Gastroesophageal sphincter (tissue), 4 donors: ENCODE measurements around the gene CHST1. TPM values are rescaled to one million over a fixed set of nuclear protein-coding genes. Genes with fewer than 3 reads are reported as not detected.

Experiments
- ATAC-seq: fragments of 150-250 bp; one replicate; pipeline ENCODE4 v1.9.1; 2016; ENCODE audit warnings: mild to moderate bottlenecking, moderate library complexity
- H3K27ac ChIP-seq, 4 donors: fragments of 200-600 bp; sonication (generic) in 3 of 4; 1 replicate in 3 of 4; 2 replicates in 1 of 4; pipeline ENCODE4 v1.5.1; 2016 to 2019
- H3K27me3 ChIP-seq: fragments of 200-600 bp; sonication (generic); one replicate; pipeline ENCODE4 v1.5.1; 2019
- H3K36me3 ChIP-seq, 2 donors: fragments of 200-600 bp; sonication (generic); one replicate each; pipeline ENCODE4 v1.5.1; 2019; ENCODE audit warnings: control low read depth in 1 of 2
- H3K4me1 ChIP-seq, 3 donors: fragments of 200-600 bp; sonication (generic); 1 replicate in 2 of 3; 2 replicates in 1 of 3; pipeline ENCODE4 v1.5.1; 2016 to 2019; ENCODE audit warnings: control low read depth in 2 of 3
- H3K4me3 ChIP-seq, 2 donors: fragments of 200-600 bp; sonication (generic); one replicate each; pipeline ENCODE4 v1.5.1; 2019; ENCODE audit warnings: mild to moderate bottlenecking in 1 of 2, moderate library complexity in 1 of 2
- H3K9me3 ChIP-seq, 3 donors: fragments of 200-600 bp; sonication (generic); one replicate each; pipeline ENCODE4 v1.5.1; 2017 to 2019; ENCODE audit warnings: control low read depth in 2 of 3
- CTCF ChIP-seq, 4 experiments: fragments of 200-600 bp in 2 of 4; fragments of 450-650 bp in 2 of 4; sonication (generic) in 1 of 4; IDR thresholded peaks; one replicate each; pipeline ENCODE4 v1.5.1; 2017 to 2019; ENCODE audit warnings: antibody characterized with exemption in 4 of 4, mild to moderate bottlenecking in 2 of 4, moderate library complexity in 2 of 4
- EP300 ChIP-seq: sonication (generic); formaldehyde crosslinking; IDR thresholded peaks from one replicate; pipeline ENCODE4 v1.6.1; 2017; ENCODE audit warnings: antibody characterized with exemption, mild to moderate bottlenecking
- POLR2A ChIP-seq, 2 donors: fragments of 450-650 bp; IDR thresholded peaks; one replicate each; pipeline ENCODE4 v1.6.1; 2017; ENCODE audit warnings: antibody characterized with exemption in 2 of 2, mild to moderate bottlenecking in 2 of 2, moderate library complexity in 1 of 2
- POLR2AphosphoS5 ChIP-seq: sonication (generic); formaldehyde crosslinking; IDR thresholded peaks from one replicate; pipeline ENCODE4 v1.6.1; 2017; ENCODE audit warnings: antibody characterized with exemption
- WGBS, 2 donors: methylation state at CpG; one replicate each; pipeline ENCODE4 v1.1.5; 2018; ENCODE audit warnings: low coverage in 1 of 2; 5-methylcytosine and 5-hydroxymethylcytosine counted together
- total RNA-seq, 4 donors: library from RNA; depleted of rRNA; stranded (reverse); fragments of >200 nt; gene quantifications; one replicate each; pipeline ENCODE4 v1.1.0, GENCODE V29; 2016

The CHST1 gene
- total RNA-seq, 4 donors from 2014 or later = 2.1 to 4.7 (median 2.4) TPM

- H3K4me1 ChIP-seq = peaks cover 0 to 6% (median 0%) of the 10 kb centered on the region in 3 donors
- H3K27me3 ChIP-seq = peaks cover 63% of the 10 kb centered on the region
- no peaks in the 10 kb centered on the region for H3K9me3 ChIP-seq
- WGBS, 2 donors = 96 to 100% methylated on average over 3 to 11 of the region's 75 CpGs
- H3K27ac ChIP-seq = no peak overlapping the region
- TF ChIP-seq EP300 (no peak), POLR2A (IDR thresholded peaks at IDR 0.05) (no peak), CTCF (IDR thresholded peaks at IDR 0.05) (no peak), POLR2AphosphoS5 (no peak)
- ATAC-seq = no peak
- peaks cover 0 to 4% of the 10 kb centered on the region in 2 donors for H3K36me3 ChIP-seq
- H3K4me3 ChIP-seq = no peak overlapping the region
These were observed 15.0 kb downstream of the CHST1 start for GRCh38 chr11:45650166-45651095.

- 25 to 82% methylated on average over 1 to 14 of the region's 49 CpGs for WGBS, 2 donors
- peaks cover 67% of the 10 kb centered on the region for H3K27me3 ChIP-seq
- no peak overlapping the region for H3K27ac ChIP-seq
- H3K36me3 ChIP-seq = peaks cover 0 to 4% of the 10 kb centered on the region in 2 donors
- H3K4me3 ChIP-seq = no peak overlapping the region
- ATAC-seq = no peak
- TF ChIP-seq EP300 (no peak), POLR2AphosphoS5 (no peak), POLR2A (IDR thresholded peaks at IDR 0.05) (no peak), CTCF (IDR thresholded peaks at IDR 0.05) (no peak)
- H3K4me1 ChIP-seq = no peaks in the 10 kb centered on the region
- H3K9me3 ChIP-seq = no peaks in the 10 kb centered on the region
These were observed 15.8 kb downstream of the CHST1 start for GRCh38 chr11:45649544-45650165.

- H3K9me3 ChIP-seq = no peaks in the 10 kb centered on the region
- no peaks in the 10 kb centered on the region for H3K4me1 ChIP-seq
- no peak overlapping the region for H3K27ac ChIP-seq
- no peak overlapping the region for H3K4me3 ChIP-seq
- H3K36me3 ChIP-seq = peaks cover 0 to 4% of the 10 kb centered on the region in 2 donors
- no peak for ATAC-seq
- H3K27me3 ChIP-seq = peaks cover 69% of the 10 kb centered on the region
- TF ChIP-seq POLR2AphosphoS5 (no peak), CTCF (IDR thresholded peaks at IDR 0.05) (no peak), EP300 (no peak), POLR2A (IDR thresholded peaks at IDR 0.05) (no peak)
- 75 to 81% methylated on average over 6 to 9 of the region's 9 CpGs for WGBS, 2 donors
These were observed 16.5 kb downstream of the CHST1 start for GRCh38 chr11:45648931-45649330.

- H3K9me3 ChIP-seq = no peaks in the 10 kb centered on the region
- WGBS, 2 donors = no CpG with 5 or more reads among the region's 1 CpG
- no peak overlapping the region for H3K4me3 ChIP-seq
- H3K27me3 ChIP-seq = peaks cover 80% of the 10 kb centered on the region
- TF ChIP-seq POLR2AphosphoS5 = no peak
- no peak for TF ChIP-seq EP300
- no peak for TF ChIP-seq POLR2A (IDR thresholded peaks at IDR 0.05)
- no peak for TF ChIP-seq CTCF (IDR thresholded peaks at IDR 0.05)
- no peak for ATAC-seq
- no peaks in the 10 kb centered on the region for H3K4me1 ChIP-seq
- H3K27ac ChIP-seq = no peak overlapping the region
- H3K36me3 ChIP-seq = peaks cover 0 to 4% of the 10 kb centered on the region in 2 donors
These were observed 17.6 kb downstream of the CHST1 start for GRCh38 chr11:45647786-45648185.
